Caco-2 (cell line): ENCODE measurements around the gene ZNF888. TPM values are rescaled to one million over a fixed set of nuclear protein-coding genes. Genes with fewer than 3 reads are reported as not detected.
A peak's percentile ranks its signal among the peaks of the same experiment; 100 is the strongest.

Experiments used
- Bru-seq: library from RNA; stranded (reverse); fragments of 400-500 nt; gene quantifications from one replicate; lab custom pipeline; 2021; lab: Mats Ljungman, UMichigan
- BruChase-seq, 2 experiments: library from RNA; stranded (reverse); fragments of 400-500 nt; gene quantifications; one replicate each; lab custom pipeline; 2021; lab: Mats Ljungman, UMichigan
- BruUV-seq: library from RNA; stranded (reverse); fragments of 400-500 nt; replicated peaks from 2 replicates; lab custom pipeline; 2021; lab: Mats Ljungman, UMichigan
- CTCF ChIA-PET: fragments of 300-600 bp; sonication (Branson Sonifier 250); formaldehyde crosslinking; loops from one replicate; lab custom pipeline; 2022; ENCODE audit warnings: antibody characterized with exemption; lab: Charles Lee
- POLR2A ChIA-PET: fragments of 300-600 bp; sonication (Branson Sonifier 250); formaldehyde crosslinking; loops from one replicate; lab custom pipeline; 2022; ENCODE audit warnings: antibody characterized with exemption; lab: Charles Lee
- DNase-seq, 2 experiments: peaks; one replicate each; pipeline versions ENCODE4 v3.0.0 to v3.0.0-alpha.2; 2020 to 2022
- H3K27me3 ChIP-seq: replicated peaks from 2 replicates; pipeline ENCODE4 v1.6.0; 2011; ENCODE audit warnings: low read length; ENCODE audit not compliant: control insufficient read depth, insufficient read depth
- H3K36me3 ChIP-seq: 2 replicates; pipeline ENCODE4 v1.5.1; 2011; ENCODE audit warnings: low read length; ENCODE audit not compliant: control insufficient read depth, insufficient read depth
- H3K4me1 ChIP-seq: fragments of 250-450 bp; sonication (Bioruptor Pico); 2 replicates; pipeline ENCODE4 v1.5.1; 2020; ENCODE audit warnings: mild to moderate bottlenecking
- H3K4me3 ChIP-seq: 2 replicates; pipeline ENCODE4 v1.5.1; 2011; ENCODE audit warnings: low read depth, mild to moderate bottlenecking, control low read depth, low read length
- H3K9me3 ChIP-seq: fragments of 250-450 bp; sonication (Bioruptor Pico); 2 replicates; pipeline ENCODE4 v1.5.1; 2020; ENCODE audit warnings: mild to moderate bottlenecking, moderate library complexity
- H3K27ac Mint-ChIP-seq: one replicate; pipeline ENCODE4 v1.8.0; 2022; ENCODE audit warnings: mixed read lengths; ENCODE audit not compliant: unreplicated experiment
- H3K27me3 Mint-ChIP-seq: one replicate; pipeline ENCODE4 v1.8.0; 2022; ENCODE audit warnings: mixed read lengths; ENCODE audit not compliant: insufficient read depth, unreplicated experiment
- H3K36me3 Mint-ChIP-seq: one replicate; pipeline ENCODE4 v1.8.0; 2022; ENCODE audit warnings: mild to moderate bottlenecking, mixed read lengths; ENCODE audit not compliant: insufficient read depth, unreplicated experiment
- H3K4me1 Mint-ChIP-seq: one replicate; pipeline ENCODE4 v1.8.0; 2022; ENCODE audit warnings: low read depth, mixed read lengths; ENCODE audit not compliant: unreplicated experiment
- H3K4me3 Mint-ChIP-seq: one replicate; pipeline ENCODE4 v1.8.0; 2022; ENCODE audit warnings: mild to moderate bottlenecking, moderate library complexity, mixed read lengths; ENCODE audit not compliant: unreplicated experiment
- H3K9me3 Mint-ChIP-seq: one replicate; pipeline ENCODE4 v1.8.0; 2022; ENCODE audit warnings: mixed read lengths; ENCODE audit not compliant: unreplicated experiment
- intact Hi-C: fragments of 100-400 bp; cut with micrococcal nuclease; formaldehyde crosslinking; loops from one replicate; pipeline ENCODE4 v1.10.0; 2022; ENCODE audit not compliant: unreplicated experiment
- long read RNA-seq: library from polyadenylated mRNA; stranded (forward); transcript quantifications from one replicate; pipeline ENCODE4 v2.0.0, GENCODE V29; 2022
- total RNA-seq: library from RNA; stranded (reverse); gene quantifications from 2 replicates; pipeline ENCODE4 v1.2.3, GENCODE V29; 2022
- TF ChIP-seq, protein P1 (sequence below), 2 experiments: fragments of 200-600 bp in 1 of 2; IDR thresholded peaks; 1 replicate in 1 of 2; 2 replicates in 1 of 2; pipeline versions ENCODE4 v1.5.1 to v1.8.0; 2011 to 2022; ENCODE audit warnings: antibody characterized with exemption in 1 of 2, control low read depth in 1 of 2, inconsistent platforms in 1 of 2, low read depth in 1 of 2, low read length in 1 of 2, mild to moderate bottlenecking in 1 of 2, moderate library complexity in 1 of 2; ENCODE audit not compliant: insufficient read depth in 1 of 2, severe bottlenecking in 1 of 2, unreplicated experiment in 1 of 2

Gene ZNF888
- total RNA-seq (7.3 and 9.0 TPM in 2 replicates), Bru-seq, nascent RNA (percentile 82 among the genes with signal in this experiment), BruChase-seq, experiment 1, labeled RNA remaining after a 2-hour chase (percentile 94 among the genes with signal in this experiment), BruChase-seq, experiment 2, labeled RNA remaining after a 6-hour chase (percentile 84 among the genes with signal in this experiment)
- long read RNA-seq, partial matches to known transcripts, result 0 of 1 reads
- long read RNA-seq, other reads (novel, unspliced or antisense), result 1 of 1 reads

DNA sequence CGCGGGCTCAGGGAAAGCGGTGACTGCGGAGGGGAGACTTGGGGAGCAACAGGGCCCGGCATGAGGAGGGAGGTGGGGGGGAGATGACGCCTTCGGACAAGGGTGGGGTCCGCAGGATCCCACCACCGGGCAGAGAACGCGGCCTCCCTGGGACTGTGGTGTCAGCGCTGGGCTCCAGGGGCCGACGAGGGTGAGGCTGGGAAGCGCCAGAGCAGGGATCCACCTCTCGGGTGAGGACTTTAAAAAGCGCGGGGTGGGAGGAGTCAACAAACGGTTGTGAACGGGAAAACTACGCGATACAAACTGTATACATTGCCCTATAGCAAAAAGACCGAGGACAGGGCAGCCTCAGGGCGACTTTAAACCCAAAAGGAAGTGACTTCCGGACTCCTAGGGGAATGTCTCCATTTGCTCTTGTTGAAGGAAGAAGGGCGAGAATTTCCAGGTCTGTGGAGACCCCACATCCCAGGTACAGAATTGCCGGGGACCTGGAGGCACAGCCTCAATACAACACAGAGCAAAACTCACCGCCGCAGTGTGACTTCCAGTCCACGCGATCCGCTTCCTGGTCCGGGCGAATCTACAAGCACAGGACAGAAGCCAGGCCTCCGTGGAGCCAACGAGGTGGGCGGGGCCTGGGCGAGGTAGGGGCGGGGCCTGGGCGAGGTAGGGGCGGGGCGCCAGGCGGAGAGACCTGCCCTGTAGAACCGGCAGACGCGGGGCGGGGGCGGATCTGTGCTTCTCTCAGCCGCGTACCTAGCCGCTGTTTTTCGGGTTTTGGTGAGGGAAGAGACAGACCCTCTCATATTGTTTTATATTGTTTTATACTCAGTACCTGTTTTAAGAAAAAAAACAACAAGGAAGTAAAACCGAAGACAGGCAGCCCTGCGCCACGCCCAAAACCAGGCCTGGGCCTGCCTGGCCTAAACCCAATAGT, at the start of gene ZNF888:
ZNF888 (minus strand) TSS at position 588 of the 937 bp plus-strand sequence. CDS start 5,555 bp downstream, outside the sequence.
- peak; percentile 89 to 91 for DNase-seq
- no peaks in the 10 kb centered on the region for H3K27me3 Mint-ChIP-seq
- H3K4me1 Mint-ChIP-seq, result peaks cover 14% of the 10 kb centered on the region
- peaks cover 47% of the 10 kb centered on the region for H3K36me3 Mint-ChIP-seq
- H3K9me3 ChIP-seq, result no peaks in the 10 kb centered on the region
- H3K9me3 Mint-ChIP-seq, result no peaks in the 10 kb centered on the region
- POLR2A ChIA-PET, result no interaction called here
- intact Hi-C loops, result loop anchor here (2.0 kb wide), 1 partner anchor 26 kb away; the partner anchor contains the start of gene ZNF320
- H3K4me1 ChIP-seq, result peaks cover 4% of the 10 kb centered on the region; the same call in 1 of the 2 replicates
- H3K4me3 ChIP-seq, result peak within 1 kb of the TSS; percentile 59
- H3K27me3 ChIP-seq, result no peaks in the 10 kb centered on the region
- H3K4me3 Mint-ChIP-seq, result peak within 1 kb of the TSS; percentile 74
- BruUV-seq, result TSS peak; percentile 82
- CTCF ChIA-PET, result no interaction called here
- H3K27ac Mint-ChIP-seq, result peak within 1 kb of the TSS; percentile 22
- TF ChIP-seq, protein P1, sequence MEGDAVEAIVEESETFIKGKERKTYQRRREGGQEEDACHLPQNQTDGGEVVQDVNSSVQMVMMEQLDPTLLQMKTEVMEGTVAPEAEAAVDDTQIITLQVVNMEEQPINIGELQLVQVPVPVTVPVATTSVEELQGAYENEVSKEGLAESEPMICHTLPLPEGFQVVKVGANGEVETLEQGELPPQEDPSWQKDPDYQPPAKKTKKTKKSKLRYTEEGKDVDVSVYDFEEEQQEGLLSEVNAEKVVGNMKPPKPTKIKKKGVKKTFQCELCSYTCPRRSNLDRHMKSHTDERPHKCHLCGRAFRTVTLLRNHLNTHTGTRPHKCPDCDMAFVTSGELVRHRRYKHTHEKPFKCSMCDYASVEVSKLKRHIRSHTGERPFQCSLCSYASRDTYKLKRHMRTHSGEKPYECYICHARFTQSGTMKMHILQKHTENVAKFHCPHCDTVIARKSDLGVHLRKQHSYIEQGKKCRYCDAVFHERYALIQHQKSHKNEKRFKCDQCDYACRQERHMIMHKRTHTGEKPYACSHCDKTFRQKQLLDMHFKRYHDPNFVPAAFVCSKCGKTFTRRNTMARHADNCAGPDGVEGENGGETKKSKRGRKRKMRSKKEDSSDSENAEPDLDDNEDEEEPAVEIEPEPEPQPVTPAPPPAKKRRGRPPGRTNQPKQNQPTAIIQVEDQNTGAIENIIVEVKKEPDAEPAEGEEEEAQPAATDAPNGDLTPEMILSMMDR (IDR thresholded peaks at IDR 0.05; ENCODE audit: insufficient read depth in 1 of 2, low read depth in 1 of 2, low read length in 1 of 2, severe bottlenecking in 1 of 2, unreplicated experiment in 1 of 2), result no peak
- H3K36me3 ChIP-seq, result 0 out of 2 replicates have a peak, but pooled peaks cover 1% of the 10 kb centered on the region

GRCh38 chr19:52967772-52968171, 44.5 kb upstream of the ZNF888 start:
- H3K4me1 ChIP-seq, result no peaks in the 10 kb centered on the region
- Mint-ChIP-seq H3K9me3 (peaks cover 31% of the 10 kb centered on the region), H3K27me3 (no peaks in the 10 kb centered on the region), H3K27ac (no peak overlapping the region), H3K4me3 (no peak overlapping the region), H3K36me3 (peaks cover 5% of the 10 kb centered on the region), H3K4me1 (no peaks in the 10 kb centered on the region)
- DNase-seq, result no peak
- H3K9me3 ChIP-seq, result peaks cover 18% of the 10 kb centered on the region
- CTCF ChIA-PET, result no interaction called here
- BruUV-seq, result no TSS peak
- no peaks in the 10 kb centered on the region for H3K27me3 ChIP-seq
- POLR2A ChIA-PET, result no interaction called here
- intact Hi-C loops, result no loop called here
- no peaks in the 10 kb centered on the region for H3K36me3 ChIP-seq
- no peak overlapping the region for H3K4me3 ChIP-seq
- TF ChIP-seq, protein P1 (IDR thresholded peaks at IDR 0.05; ENCODE audit: insufficient read depth in 1 of 2, low read depth in 1 of 2, low read length in 1 of 2, severe bottlenecking in 1 of 2, unreplicated experiment in 1 of 2), result no peak

DNA sequence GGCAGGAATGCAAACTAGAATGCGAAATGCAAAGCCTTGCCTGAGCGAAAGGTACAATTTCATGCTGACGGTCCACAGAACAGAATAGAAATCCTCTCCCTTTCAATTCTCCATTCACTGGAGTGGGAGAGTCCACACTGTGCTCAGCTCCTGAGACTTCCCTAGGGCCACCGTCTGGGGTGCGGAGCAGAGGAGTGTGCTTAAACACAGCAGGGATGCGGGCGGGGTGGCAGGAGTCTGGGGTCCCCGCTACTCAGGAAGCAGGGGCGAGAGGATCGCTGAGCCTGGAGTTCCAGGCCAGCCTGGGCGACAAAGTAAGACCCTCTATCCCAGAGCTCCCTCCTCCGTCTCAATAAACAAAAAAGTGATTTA, 40.0 kb upstream of the ZNF888 start:
- TF ChIP-seq, protein P1 (IDR thresholded peaks at IDR 0.05; ENCODE audit: insufficient read depth in 1 of 2, low read depth in 1 of 2, low read length in 1 of 2, severe bottlenecking in 1 of 2, unreplicated experiment in 1 of 2), result no peak
- no peaks in the 10 kb centered on the region for H3K4me1 Mint-ChIP-seq
- peaks cover 5% of the 10 kb centered on the region for H3K36me3 ChIP-seq
- peaks cover 35% of the 10 kb centered on the region for H3K9me3 ChIP-seq
- peak overlapping the region; percentile 91 for H3K4me3 Mint-ChIP-seq
- peaks cover 23% of the 10 kb centered on the region for H3K36me3 Mint-ChIP-seq
- H3K27me3 Mint-ChIP-seq, result no peaks in the 10 kb centered on the region
- H3K9me3 Mint-ChIP-seq, result peaks cover 18% of the 10 kb centered on the region
- peaks cover 5% of the 10 kb centered on the region for H3K4me1 ChIP-seq
- peak in 1 of 2 experiments; percentile 14 for DNase-seq
- H3K4me3 ChIP-seq, result peak overlapping the region; percentile 81
- peak overlapping the region; percentile 83 for H3K27ac Mint-ChIP-seq
- ChIA-PET POLR2A (interaction anchor here (0.5 to 0.9 kb wide), 3 partner anchors 139 to 824 kb away, joined by 3 to 5 read pairs (median 5); no protein-coding TSS in a partner anchor), CTCF (no interaction called here)
- no TSS peak for BruUV-seq
- H3K27me3 ChIP-seq, result no peaks in the 10 kb centered on the region
- intact Hi-C loops, result loop anchor here (2.0 kb wide), 1 partner anchor 20 kb away; no protein-coding TSS in a partner anchor
